Activated CD8-positive, alpha-beta memory T cell treated with anti-CD3 and anti-CD28 coated beads for 1 hour (primary cell): ENCODE data around the gene CYB561D1.
"Not testable (repeated sequence)": the region's sequence is repeated elsewhere in the genome, so short reads cannot be mapped to it uniquely, and the experiment has no call there.

ENCODE experiments used
- DNase-seq, 2 donors: peaks; one replicate each; pipeline ENCODE4 v3.0.0-alpha.2; 2020; ENCODE audit warnings: low read depth in 1 of 2; ENCODE audit errors: extremely low read depth in 1 of 2

CYB561D1 gene

GRCh38 chr1:109493805-109494539 is at the start of gene CYB561D1:
TSS of gene CYB561D1 (plus strand) at chr1:109494094. CDS start at chr1:109494140, 46 bp downstream.
- DNase-seq, result peak; percentile 61 to 86

GRCh38 chr1:109444346-109444745 is 49.5 kb upstream of the CYB561D1 start:
- DNase-seq, result no peak

GRCh38 chr1:109445949-109446695 is 47.8 kb upstream of the CYB561D1 start:
- DNase-seq, result not testable (repeated sequence)

- no peak for DNase-seq
Observed at GRCh38 chr1:109447524-109447923, 46.4 kb upstream of the CYB561D1 start.

GRCh38 chr1:109454497-109455133 is 39.3 kb upstream of the CYB561D1 start:
- no peak for DNase-seq

GRCh38 chr1:109457819-109458218 is 36.1 kb upstream of the CYB561D1 start:
- no peak for DNase-seq

- DNase-seq, result no peak
Observed at GRCh38 chr1:109466125-109466451, 27.8 kb upstream of the CYB561D1 start.

GRCh38 chr1:109466452-109467300 is 27.2 kb upstream of the CYB561D1 start, which contains the start of gene SYPL2:
TSS of gene SYPL2 (plus strand) at chr1:109466546. CDS start at chr1:109466844, 298 bp downstream.
- no peak for DNase-seq

GRCh38 chr1:109467301-109467777 is 26.6 kb upstream of the CYB561D1 start:
- no peak for DNase-seq

- no peak for DNase-seq
Observed at GRCh38 chr1:109468061-109468460, 25.8 kb upstream of the CYB561D1 start.

GRCh38 chr1:109468903-109469302 is 25.0 kb upstream of the CYB561D1 start:
- no peak for DNase-seq

GRCh38 chr1:109470245-109470644 is 23.6 kb upstream of the CYB561D1 start:
- no peak for DNase-seq

GRCh38 chr1:109472779-109473178 is 21.1 kb upstream of the CYB561D1 start:
- DNase-seq, result no peak

- not testable (repeated sequence) for DNase-seq
Observed at GRCh38 chr1:109473284-109474057, 20.4 kb upstream of the CYB561D1 start.

- no peak for DNase-seq
Observed at GRCh38 chr1:109474697-109475096, 19.2 kb upstream of the CYB561D1 start.

GRCh38 chr1:109475261-109475660 is 18.6 kb upstream of the CYB561D1 start:
- DNase-seq, result no peak

- no peak for DNase-seq
Observed at GRCh38 chr1:109476825-109477224, 17.1 kb upstream of the CYB561D1 start.

- DNase-seq, result no peak
Observed at GRCh38 chr1:109477821-109478220, 16.1 kb upstream of the CYB561D1 start.

- no peak for DNase-seq
Observed at GRCh38 chr1:109478806-109479205, 15.1 kb upstream of the CYB561D1 start.

GRCh38 chr1:109479311-109479710 is 14.6 kb upstream of the CYB561D1 start:
- DNase-seq, result no peak
